ENCODE results near the gene MTR.

DNA sequence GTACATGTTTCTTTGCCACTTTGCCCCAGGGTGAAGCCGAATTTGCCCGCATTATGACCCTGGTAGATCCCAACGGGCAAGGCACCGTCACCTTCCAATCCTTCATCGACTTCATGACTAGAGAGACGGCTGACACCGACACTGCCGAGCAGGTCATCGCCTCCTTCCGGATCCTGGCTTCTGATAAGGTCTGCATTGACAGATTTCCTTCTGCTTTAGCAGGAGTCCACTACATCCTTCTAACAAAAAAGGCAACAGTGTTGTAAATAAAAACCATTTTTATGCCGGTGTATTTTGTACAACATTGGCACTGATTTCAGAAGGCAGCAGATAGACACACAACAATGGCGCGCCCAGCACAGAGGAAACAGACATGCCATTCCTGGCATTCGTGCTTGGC, 34.1 kb upstream of the MTR start:
- TF ChIP-seq, protein P1, sequence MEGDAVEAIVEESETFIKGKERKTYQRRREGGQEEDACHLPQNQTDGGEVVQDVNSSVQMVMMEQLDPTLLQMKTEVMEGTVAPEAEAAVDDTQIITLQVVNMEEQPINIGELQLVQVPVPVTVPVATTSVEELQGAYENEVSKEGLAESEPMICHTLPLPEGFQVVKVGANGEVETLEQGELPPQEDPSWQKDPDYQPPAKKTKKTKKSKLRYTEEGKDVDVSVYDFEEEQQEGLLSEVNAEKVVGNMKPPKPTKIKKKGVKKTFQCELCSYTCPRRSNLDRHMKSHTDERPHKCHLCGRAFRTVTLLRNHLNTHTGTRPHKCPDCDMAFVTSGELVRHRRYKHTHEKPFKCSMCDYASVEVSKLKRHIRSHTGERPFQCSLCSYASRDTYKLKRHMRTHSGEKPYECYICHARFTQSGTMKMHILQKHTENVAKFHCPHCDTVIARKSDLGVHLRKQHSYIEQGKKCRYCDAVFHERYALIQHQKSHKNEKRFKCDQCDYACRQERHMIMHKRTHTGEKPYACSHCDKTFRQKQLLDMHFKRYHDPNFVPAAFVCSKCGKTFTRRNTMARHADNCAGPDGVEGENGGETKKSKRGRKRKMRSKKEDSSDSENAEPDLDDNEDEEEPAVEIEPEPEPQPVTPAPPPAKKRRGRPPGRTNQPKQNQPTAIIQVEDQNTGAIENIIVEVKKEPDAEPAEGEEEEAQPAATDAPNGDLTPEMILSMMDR (IDR thresholded peaks at IDR 0.05), result no peak
- TF ChIP-seq POLR2A (IDR thresholded peaks at IDR 0.05), result no peak

Measured in heart left ventricle (tissue), 13 donors.